H1 (cell line): Measurements from ENCODE around the gene BRI3BP.

Experiments
- CTCF ChIP-seq, 3 experiments: IDR thresholded peaks; 1 replicate in 2 of 3; 2 replicates in 1 of 3; pipeline versions ENCODE4 v1.5.1 to v1.6.1; 2011; ENCODE audit warnings: low read length in 3 of 3, mild to moderate bottlenecking in 3 of 3, inconsistent platforms in 2 of 3, low read depth in 1 of 3, moderate library complexity in 1 of 3; ENCODE audit not compliant: insufficient read depth in 1 of 3; ENCODE audit errors: control extremely low read depth in 1 of 3
- JUND ChIP-seq: IDR thresholded peaks from 2 replicates; pipeline ENCODE4 v1.6.1; 2011; ENCODE audit warnings: mild to moderate bottlenecking, improper control_type of control experiment, low read length

GRCh38 chr12:125079648-125080645 lies 86.5 kb downstream of the BRI3BP start:
- TF ChIP-seq CTCF (IDR thresholded peaks at IDR 0.05; ENCODE audit: control extremely low read depth in 1 of 3, insufficient read depth in 1 of 3, low read depth in 1 of 3, low read length in 3 of 3) = no peak
- no peak for TF ChIP-seq JUND
